Neural cell (in vitro differentiated cells): ENCODE data around the gene ICE2. TPM values are rescaled to one million over a fixed set of nuclear protein-coding genes. Genes with fewer than 3 reads are reported as not detected.

ENCODE experiments used
- H2AFZ ChIP-seq: fragments of 200-600, 300-800 bp; sonication (generic), shearing (Covaris generic); 2 replicates; pipeline ENCODE4 v1.6.0; 2014; ENCODE audit warnings: low read depth, mild to moderate bottlenecking, antibody characterized with exemption, low read length, moderate library complexity
- H3F3A ChIP-seq: fragments of 200-600 bp; shearing (Covaris generic); 2 replicates; pipeline ENCODE4 v1.6.1; 2016; ENCODE audit warnings: mild to moderate bottlenecking, moderate library complexity, mixed read lengths, antibody characterized with exemption, low read length; ENCODE audit not compliant: insufficient read depth, poor library complexity, severe bottlenecking
- H3K27ac ChIP-seq: fragments of 200-600, 300-800 bp; sonication (generic), shearing (Covaris generic); 2 replicates; pipeline ENCODE4 v1.5.1; 2014; ENCODE audit warnings: mild to moderate bottlenecking, low read length, moderate library complexity
- H3K27me3 ChIP-seq: fragments of 300-800, 200-600 bp; sonication (generic), shearing (Covaris generic); 2 replicates; pipeline ENCODE4 v1.6.0; 2014; ENCODE audit warnings: mild to moderate bottlenecking, low read depth, low read length, moderate library complexity; ENCODE audit not compliant: insufficient read depth
- H3K36me3 ChIP-seq: fragments of 300-800, 200-600 bp; sonication (generic), shearing (Covaris generic); 2 replicates; pipeline ENCODE4 v1.5.1; 2014; ENCODE audit warnings: mild to moderate bottlenecking, antibody characterized with exemption, low read length, moderate library complexity; ENCODE audit not compliant: insufficient read depth
- H3K4me2 ChIP-seq: fragments of 300-800, 200-600 bp; sonication (generic), shearing (Covaris generic); 2 replicates; pipeline ENCODE4 v1.6.0; 2014; ENCODE audit warnings: mild to moderate bottlenecking, low read length
- H3K4me3 ChIP-seq: fragments of 300-800, 200-600 bp; sonication (generic), shearing (Covaris generic); 2 replicates; pipeline ENCODE4 v1.5.1; 2014; ENCODE audit warnings: mild to moderate bottlenecking, low read length, moderate library complexity
- H3K79me2 ChIP-seq: fragments of 200-600 bp; shearing (Covaris generic); replicated peaks from 2 replicates; pipeline ENCODE4 v1.6.0; 2014; ENCODE audit warnings: mild to moderate bottlenecking, low read length, moderate library complexity; ENCODE audit not compliant: insufficient read depth
- H3K9ac ChIP-seq: fragments of 300-800, 200-600 bp; sonication (generic), shearing (Covaris generic); 2 replicates; pipeline ENCODE4 v1.6.1; 2016; ENCODE audit warnings: mild to moderate bottlenecking, low read length, mixed read lengths
- H3K9me2 ChIP-seq: fragments of 200-600 bp; shearing (Covaris generic); 2 replicates; pipeline ENCODE4 v1.6.1; 2016; ENCODE audit warnings: mild to moderate bottlenecking, low read length, mixed read lengths; ENCODE audit not compliant: insufficient read depth
- H3K9me3 ChIP-seq: fragments of 200-600, 300-800 bp; sonication (generic), shearing (Covaris generic); 2 replicates; pipeline ENCODE4 v1.6.1; 2016; ENCODE audit warnings: mild to moderate bottlenecking, mixed run types, low read length, moderate library complexity, mixed read lengths
- H4K20me1 ChIP-seq: fragments of 200-600 bp; shearing (Covaris generic); 2 replicates; pipeline ENCODE4 v1.6.1; 2016; ENCODE audit warnings: mild to moderate bottlenecking, mixed run types; ENCODE audit not compliant: insufficient read depth
- CTCF ChIP-seq: fragments of 450-650 bp; IDR thresholded peaks from 2 replicates; pipeline ENCODE4 v1.5.1; 2014; ENCODE audit warnings: antibody characterized with exemption, mild to moderate bottlenecking, moderate library complexity; ENCODE audit not compliant: poor library complexity, severe bottlenecking
- EP300 ChIP-seq: fragments of 450-650 bp; conservative IDR thresholded peaks from 2 replicates; pipeline ENCODE4 v1.6.1; 2014; ENCODE audit warnings: antibody characterized with exemption, mild to moderate bottlenecking, moderate library complexity; ENCODE audit not compliant: poor library complexity, severe bottlenecking
- EZH2 ChIP-seq: fragments of 200-600, 300-800 bp; shearing (Covaris generic), sonication (generic); IDR thresholded peaks from 2 replicates; pipeline ENCODE4 v1.6.1; 2014; ENCODE audit warnings: antibody characterized with exemption, low read length, borderline replicate concordance, mild to moderate bottlenecking; ENCODE audit not compliant: insufficient read depth, poor library complexity, severe bottlenecking
- MXI1 ChIP-seq: fragments of 450-650 bp; conservative IDR thresholded peaks from 2 replicates; pipeline ENCODE4 v1.6.1; 2014; ENCODE audit warnings: antibody characterized with exemption, mild to moderate bottlenecking; ENCODE audit not compliant: poor library complexity, severe bottlenecking
- POLR2AphosphoS5 ChIP-seq: IDR thresholded peaks from 2 replicates; pipeline ENCODE4 v1.6.1; 2012
- RAD21 ChIP-seq: fragments of 450-650 bp; conservative IDR thresholded peaks from 2 replicates; pipeline ENCODE4 v1.6.1; 2014; ENCODE audit warnings: antibody characterized with exemption, mild to moderate bottlenecking, moderate library complexity
- REST ChIP-seq: IDR thresholded peaks from 2 replicates; pipeline ENCODE4 v1.6.1; 2012; ENCODE audit warnings: borderline replicate concordance
- SMC3 ChIP-seq: fragments of 450-650 bp; conservative IDR thresholded peaks from 2 replicates; pipeline ENCODE4 v1.6.1; 2014; ENCODE audit warnings: antibody characterized with exemption, mild to moderate bottlenecking, moderate library complexity; ENCODE audit not compliant: poor library complexity
- TAF1 ChIP-seq: IDR thresholded peaks from 2 replicates; pipeline ENCODE4 v1.6.1; 2012; ENCODE audit warnings: low read depth
- polyA plus RNA-seq: library from polyadenylated mRNA; depleted of rRNA; stranded (reverse); fragments of >200 nt; gene quantifications from 2 replicates; pipeline ENCODE4 v1.2.3, GENCODE V29; 2014

Gene ICE2
- polyA plus RNA-seq, 1 donor from 2014 or later = 34.0 TPM

- Histone ChIP-seq H3K27me3 (no peaks in the 10 kb centered on the region), H3K9me3 (no peaks in the 10 kb centered on the region), H3F3A (no peaks in the 10 kb centered on the region), H3K36me3 (no peaks in the 10 kb centered on the region), H3K79me2 (no peaks in the 10 kb centered on the region), H3K4me2 (no peak overlapping the region), H3K9ac (no peak overlapping the region), H3K9me2 (no peaks in the 10 kb centered on the region), H4K20me1 (no peaks in the 10 kb centered on the region), H2AFZ (no peak overlapping the region), H3K27ac (no peak overlapping the region), H3K4me3 (no peak overlapping the region)
- no peak for TF ChIP-seq SMC3
- TF ChIP-seq EP300 = no peak
- no peak for TF ChIP-seq MXI1
- TF ChIP-seq POLR2AphosphoS5 = no peak
- no peak for TF ChIP-seq RAD21
- no peak for TF ChIP-seq REST
- TF ChIP-seq TAF1 = no peak
- TF ChIP-seq EZH2 = no peak
- no peak for TF ChIP-seq CTCF
Measured at GRCh38 chr15:60442031-60442650, 36.8 kb downstream of the ICE2 start.

GRCh38 chr15:60441331-60441730 lies 37.6 kb downstream of the ICE2 start:
- H4K20me1 ChIP-seq = no peaks in the 10 kb centered on the region
- H3K4me2 ChIP-seq = no peak overlapping the region
- H3K9me3 ChIP-seq = no peaks in the 10 kb centered on the region
- TF ChIP-seq TAF1 (no peak), EP300 (no peak), CTCF (no peak), MXI1 (no peak), REST (no peak), RAD21 (no peak), POLR2AphosphoS5 (no peak), EZH2 (no peak), SMC3 (no peak)
- H3K9me2 ChIP-seq = no peaks in the 10 kb centered on the region
- H3K79me2 ChIP-seq = no peaks in the 10 kb centered on the region
- H3K36me3 ChIP-seq = no peaks in the 10 kb centered on the region
- H3K27ac ChIP-seq = no peak overlapping the region
- no peaks in the 10 kb centered on the region for H3K27me3 ChIP-seq
- no peaks in the 10 kb centered on the region for H3F3A ChIP-seq
- H2AFZ ChIP-seq = no peak overlapping the region
- no peak overlapping the region for H3K9ac ChIP-seq
- H3K4me3 ChIP-seq = no peak overlapping the region
